Measurements from ENCODE around the gene KIAA1958.

- TF ChIP-seq CTCF (IDR thresholded peaks at IDR 0.05 in 2 of 3, conservative IDR thresholded peaks at IDR 0.05 in 1 of 3; ENCODE audit: control insufficient read depth in 2 of 3, extremely low read depth in 1 of 3, insufficient read depth in 1 of 3, low read depth in 3 of 3, low read length in 3 of 3) (no peak), ZBTB40 (IDR thresholded peaks at IDR 0.05; ENCODE audit: borderline replicate concordance) (no peak), NFIC (IDR thresholded peaks at IDR 0.05; ENCODE audit: low read depth, low read length) (no peak), CEBPB (IDR thresholded peaks at IDR 0.05; ENCODE audit: borderline replicate concordance in 1 of 2, low read depth in 2 of 2, low read length in 2 of 2) (no peak), TCF12 (IDR thresholded peaks at IDR 0.05; ENCODE audit: low read depth, low read length) (no peak)
Observed at GRCh38 chr9:112555101-112555643, 68.5 kb downstream of the KIAA1958 start.

Measured in GM12878 (cell line).